HCT116 (cell line): Measurements from ENCODE around the gene RHOG. TPM values are rescaled to one million over a fixed set of nuclear protein-coding genes. Genes with fewer than 3 reads are reported as not detected.

Experiments
- ATAC-seq: fragments of 200-7000 bp; cut with Tn5 transposase; 2 replicates; pipeline ENCODE4 v1.9.1; 2020; ENCODE audit warnings: mild to moderate bottlenecking, moderate library complexity
- BruUV-seq: library from RNA; stranded (reverse); fragments of 400-500 nt; replicated peaks from 2 replicates; lab custom pipeline; 2021; lab: Mats Ljungman, UMichigan
- CTCF ChIA-PET: fragments of 300-600 bp; sonication (Branson Sonifier 250); formaldehyde crosslinking; loops from one replicate; lab custom pipeline; 2021; ENCODE audit warnings: antibody characterized with exemption; lab: Charles Lee
- POLR2A ChIA-PET: fragments of 300-600, 350-600 bp; sonication (Branson Sonifier 250); formaldehyde crosslinking; loops from one replicate; lab custom pipeline; 2021; ENCODE audit warnings: antibody characterized with exemption; lab: Charles Lee
- RAD21 ChIA-PET, 2 experiments: fragments of 300-600 bp; sonication (Branson Sonifier 250); formaldehyde crosslinking; loops; one replicate each; lab custom pipeline; 2023; ENCODE audit warnings: low total read pairs in 2 of 2; ENCODE audit not compliant: uncharacterized antibody in 2 of 2, unreplicated experiment in 2 of 2, low non-redundant PET in 1 of 2; lab: Charles Lee
- DNase-seq: peaks from one replicate; pipeline ENCODE4 v3.0.0-alpha.2; 2010; ENCODE audit warnings: low read depth, low spot score
- H2AFZ ChIP-seq: fragments of 200-600 bp; shearing (Covaris generic), sonication (generic); 2 replicates; pipeline ENCODE4 v1.6.1; 2017; ENCODE audit warnings: low read depth, mixed run types, mixed read lengths, antibody characterized with exemption, low read length; ENCODE audit not compliant: poor library complexity, severe bottlenecking
- H3K27ac ChIP-seq: 2 replicates; pipeline ENCODE4 v1.5.1; 2012; ENCODE audit warnings: low read depth, low read length
- H3K27me3 ChIP-seq: fragments of 200-600 bp; sonication (generic); 2 replicates; pipeline ENCODE4 v1.6.1; 2016; ENCODE audit warnings: mixed run types, low read length, mixed read lengths; ENCODE audit not compliant: insufficient read depth
- H3K36me3 ChIP-seq, 2 experiments: fragments of 200-500 bp in 1 of 2; fragments of 200-600 bp in 1 of 2; sonication (Bioruptor generic) in 1 of 2; sonication (generic) in 1 of 2; 2 replicates each; pipeline versions ENCODE4 v1.5.1 to v1.6.1; 2014 to 2016; ENCODE audit warnings: low read length in 2 of 2, inconsistent platforms in 1 of 2, mixed read lengths in 1 of 2, mixed run types in 1 of 2; ENCODE audit not compliant: insufficient read depth in 2 of 2, control insufficient read depth in 1 of 2
- H3K4me1 ChIP-seq, 2 experiments: fragments of 200-600 bp in 1 of 2; sonication (generic) in 1 of 2; 2 replicates each; pipeline versions ENCODE4 v1.5.1 to v1.6.1; 2012 to 2017; ENCODE audit warnings: low read length in 2 of 2, inconsistent platforms in 1 of 2, mild to moderate bottlenecking in 1 of 2, mixed read lengths in 1 of 2, mixed run types in 1 of 2, moderate library complexity in 1 of 2; ENCODE audit not compliant: insufficient read depth in 2 of 2, control insufficient read depth in 1 of 2
- H3K4me2 ChIP-seq: fragments of 200-600 bp; sonication (generic); 2 replicates; pipeline ENCODE4 v1.6.1; 2017; ENCODE audit warnings: mixed run types, low read length, mixed read lengths
- H3K4me3 ChIP-seq, 2 experiments: fragments of 200-600 bp in 1 of 2; sonication (generic) in 1 of 2; replicated peaks in 1 of 2; 2 replicates each; pipeline ENCODE4 v1.5.1; 2011 to 2016; ENCODE audit warnings: low read length in 2 of 2, control low read depth in 1 of 2, low read depth in 1 of 2, mild to moderate bottlenecking in 1 of 2, mixed read lengths in 1 of 2, mixed run types in 1 of 2
- H3K79me2 ChIP-seq: fragments of 200-600 bp; sonication (generic); 2 replicates; pipeline ENCODE4 v1.6.1; 2017; ENCODE audit warnings: mild to moderate bottlenecking, mixed run types, low read length, moderate library complexity, mixed read lengths; ENCODE audit not compliant: insufficient read depth
- H3K9ac ChIP-seq: fragments of 200-600 bp; sonication (generic); 2 replicates; pipeline ENCODE4 v1.6.1; 2016; ENCODE audit warnings: low read length, mixed read lengths
- H3K9me2 ChIP-seq: fragments of 200-600 bp; sonication (generic), shearing (Covaris generic); 2 replicates; pipeline ENCODE4 v1.6.1; 2017; ENCODE audit warnings: mixed run types, mild to moderate bottlenecking, moderate library complexity; ENCODE audit not compliant: insufficient read depth
- H3K9me3 ChIP-seq, 2 experiments: fragments of 200-500 bp in 1 of 2; fragments of 200-600 bp in 1 of 2; sonication (Bioruptor generic) in 1 of 2; sonication (generic) in 1 of 2; 2 replicates each; pipeline ENCODE4 v1.6.1; 2014 to 2017; ENCODE audit warnings: low read length in 2 of 2, mixed read lengths in 2 of 2, inconsistent platforms in 1 of 2, low read depth in 1 of 2, mild to moderate bottlenecking in 1 of 2, mixed run types in 1 of 2, moderate library complexity in 1 of 2; ENCODE audit not compliant: control insufficient read depth in 1 of 2, insufficient read depth in 1 of 2
- H4K20me1 ChIP-seq: fragments of 200-600 bp; sonication (generic), shearing (Covaris generic); 2 replicates; pipeline ENCODE4 v1.6.1; 2017; ENCODE audit warnings: mixed run types, mild to moderate bottlenecking, moderate library complexity; ENCODE audit not compliant: insufficient read depth
- ATF3 ChIP-seq: IDR thresholded peaks from 2 replicates; pipeline ENCODE4 v1.6.1; 2012
- CBX3 ChIP-seq: IDR thresholded peaks from 2 replicates; pipeline ENCODE4 v1.6.1; 2012; ENCODE audit warnings: low read depth
- CEBPB ChIP-seq: IDR thresholded peaks from 2 replicates; pipeline ENCODE4 v1.6.1; 2012; ENCODE audit warnings: low read depth
- EGR1 ChIP-seq: IDR thresholded peaks from 2 replicates; pipeline ENCODE4 v1.6.1; 2012; ENCODE audit warnings: low read depth
- ELF1 ChIP-seq: IDR thresholded peaks from 2 replicates; pipeline ENCODE4 v1.6.1; 2012; ENCODE audit warnings: low read depth, borderline replicate concordance
- EZH2 ChIP-seq: fragments of 200-600 bp; sonication (generic); IDR thresholded peaks from 2 replicates; pipeline ENCODE4 v1.6.1; 2017; ENCODE audit warnings: antibody characterized with exemption, mixed run types
- EZH2phosphoT487 ChIP-seq: fragments of 200-600 bp; IDR thresholded peaks from 2 replicates; pipeline ENCODE4 v1.6.1; 2018; ENCODE audit warnings: antibody characterized with exemption, borderline replicate concordance
- FOSL1 ChIP-seq: IDR thresholded peaks from 2 replicates; pipeline ENCODE4 v1.6.1; 2012; ENCODE audit warnings: low read depth
- JUND ChIP-seq: IDR thresholded peaks from 2 replicates; pipeline ENCODE4 v1.6.1; 2012
- MAX ChIP-seq: IDR thresholded peaks from 2 replicates; pipeline ENCODE4 v1.6.1; 2012
- POLR2A ChIP-seq: IDR thresholded peaks from 2 replicates; pipeline ENCODE4 v1.7.0; 2011; ENCODE audit warnings: borderline replicate concordance; ENCODE audit not compliant: insufficient read depth, insufficient read length; ENCODE audit errors: extremely low read depth
- POLR2AphosphoS5 ChIP-seq: IDR thresholded peaks from 2 replicates; pipeline ENCODE4 v1.6.1; 2011; ENCODE audit warnings: mild to moderate bottlenecking, low read depth, low read length, moderate library complexity
- RAD21 ChIP-seq: IDR thresholded peaks from 2 replicates; pipeline ENCODE4 v1.6.1; 2012; ENCODE audit warnings: low read depth, mild to moderate bottlenecking
- REST ChIP-seq: IDR thresholded peaks from 2 replicates; pipeline ENCODE4 v1.6.1; 2012; ENCODE audit warnings: low read depth
- SIN3A ChIP-seq: IDR thresholded peaks from 2 replicates; pipeline ENCODE4 v1.6.1; 2012; ENCODE audit warnings: low read depth
- SRF ChIP-seq: IDR thresholded peaks from 2 replicates; pipeline ENCODE4 v1.6.1; 2012; ENCODE audit warnings: low read depth
- TCF7L2 ChIP-seq: IDR thresholded peaks from 2 replicates; pipeline ENCODE4 v1.7.0; 2011; ENCODE audit warnings: borderline replicate concordance, inconsistent platforms; ENCODE audit not compliant: insufficient read depth, insufficient read length; ENCODE audit errors: extremely low read depth
- YY1 ChIP-seq: IDR thresholded peaks from 2 replicates; pipeline ENCODE4 v1.6.1; 2011; ENCODE audit warnings: low read length, low read depth, moderate library complexity, mild to moderate bottlenecking; ENCODE audit not compliant: insufficient replicate concordance; ENCODE audit errors: extremely low read depth
- ZFX ChIP-seq: fragments of 450-650 bp; IDR thresholded peaks from 2 replicates; pipeline ENCODE4 v1.6.1; 2017
- ZNF274 ChIP-seq: fragments of 200-500 bp; sonication (Bioruptor generic); IDR thresholded peaks from 2 replicates; pipeline ENCODE4 v1.6.1; 2014; ENCODE audit warnings: mild to moderate bottlenecking, low read depth, low read length, inconsistent platforms
- intact Hi-C: fragments of 100-400 bp; cut with micrococcal nuclease; formaldehyde crosslinking; loops from 2 replicates; pipeline ENCODE4 v1.10.0; 2022
- total RNA-seq: library from RNA; stranded (reverse); gene quantifications from one replicate; pipeline ENCODE4 v1.2.1, GENCODE V29; 2021; ENCODE audit not compliant: unreplicated experiment

RHOG gene
- total RNA-seq, 1 experiment from 2014 or later = 49.1 TPM

GRCh38 chr11:3831378-3832239 lies 9.2 kb downstream of the RHOG start (continued):
- TF ChIP-seq POLR2A (no peak), ELF1 (no peak), ATF3 (no peak), ZFX (no peak), EZH2 (no peak), CEBPB (no peak), CBX3 (no peak), MAX (no peak)
- TF ChIP-seq, all 23 proteins: peak for 0

GRCh38 chr11:3830730-3831129 lies 10.0 kb downstream of the RHOG start:
- Histone ChIP-seq H3K27me3 (no peaks in the 10 kb centered on the region), H3K79me2 (peaks cover 63% of the 10 kb centered on the region), H3K27ac (no peak overlapping the region), H3K4me3 (no peak overlapping the region), H4K20me1 (no peaks in the 10 kb centered on the region), H3K9me3 (no peaks in the 10 kb centered on the region), H3K4me1 (0 out of 4 replicates have a peak, but pooled peaks cover 0 to 2% of the 10 kb centered on the region in 2 experiments), H2AFZ (no peak overlapping the region), H3K4me2 (no peak overlapping the region), H3K9ac (no peak overlapping the region), H3K9me2 (no peaks in the 10 kb centered on the region), H3K36me3 (peaks cover 16 to 23% of the 10 kb centered on the region in 2 experiments; a peak in 3 of 4 replicates)
- ATAC-seq (no peak), DNase-seq (no peak)
- intact Hi-C loops = no loop called here
- TF ChIP-seq CBX3 = no peak
- no peak for TF ChIP-seq ZFX
- no peak for TF ChIP-seq CEBPB
- TF ChIP-seq TCF7L2 = no peak
- no peak for TF ChIP-seq FOSL1
- no peak for TF ChIP-seq POLR2AphosphoS5
- no peak for TF ChIP-seq MAX
- TF ChIP-seq EZH2phosphoT487 = no peak
- no peak for TF ChIP-seq ELF1
- no peak for TF ChIP-seq EGR1
- no peak for TF ChIP-seq ATF3
- TF ChIP-seq SRF = no peak
- TF ChIP-seq POLR2A = no peak
- TF ChIP-seq YY1 = no peak
- no peak for TF ChIP-seq RAD21
- TF ChIP-seq REST = no peak
- TF ChIP-seq SIN3A = no peak
- no peak for TF ChIP-seq JUND
- no peak for TF ChIP-seq ZNF274
- POLR2A ChIA-PET = no interaction called here
- CTCF ChIA-PET = no interaction called here
- RAD21 ChIA-PET = no interaction called here
- no TSS peak for BruUV-seq
